Upper lobe of left lung (tissue), 4 donors: ENCODE results near the gene CMPK2.

Experiments used
- EP300 ChIP-seq, 4 donors: sonication (generic); formaldehyde crosslinking; IDR thresholded peaks; one replicate each; pipeline ENCODE4 v1.5.1; 2017; ENCODE audit warnings: antibody characterized with exemption in 4 of 4, control low read depth in 2 of 4
- POLR2A ChIP-seq, 4 donors: fragments of 450-650 bp; IDR thresholded peaks; one replicate each; pipeline ENCODE4 v1.5.1; 2016 to 2017; ENCODE audit warnings: antibody characterized with exemption in 4 of 4, mild to moderate bottlenecking in 2 of 4
- POLR2AphosphoS5 ChIP-seq, 2 donors: sonication (generic); formaldehyde crosslinking; IDR thresholded peaks; one replicate each; pipeline ENCODE4 v1.5.1; 2017; ENCODE audit warnings: antibody characterized with exemption in 2 of 2
- TF ChIP-seq, protein P1 (sequence below), 6 experiments: fragments of 450-650 bp in 4 of 6; fragments of 200-600 bp in 2 of 6; sonication (generic) in 2 of 6; IDR thresholded peaks; one replicate each; pipeline ENCODE4 v1.5.1; 2016 to 2019; ENCODE audit warnings: antibody characterized with exemption in 6 of 6

- TF ChIP-seq, protein P1, sequence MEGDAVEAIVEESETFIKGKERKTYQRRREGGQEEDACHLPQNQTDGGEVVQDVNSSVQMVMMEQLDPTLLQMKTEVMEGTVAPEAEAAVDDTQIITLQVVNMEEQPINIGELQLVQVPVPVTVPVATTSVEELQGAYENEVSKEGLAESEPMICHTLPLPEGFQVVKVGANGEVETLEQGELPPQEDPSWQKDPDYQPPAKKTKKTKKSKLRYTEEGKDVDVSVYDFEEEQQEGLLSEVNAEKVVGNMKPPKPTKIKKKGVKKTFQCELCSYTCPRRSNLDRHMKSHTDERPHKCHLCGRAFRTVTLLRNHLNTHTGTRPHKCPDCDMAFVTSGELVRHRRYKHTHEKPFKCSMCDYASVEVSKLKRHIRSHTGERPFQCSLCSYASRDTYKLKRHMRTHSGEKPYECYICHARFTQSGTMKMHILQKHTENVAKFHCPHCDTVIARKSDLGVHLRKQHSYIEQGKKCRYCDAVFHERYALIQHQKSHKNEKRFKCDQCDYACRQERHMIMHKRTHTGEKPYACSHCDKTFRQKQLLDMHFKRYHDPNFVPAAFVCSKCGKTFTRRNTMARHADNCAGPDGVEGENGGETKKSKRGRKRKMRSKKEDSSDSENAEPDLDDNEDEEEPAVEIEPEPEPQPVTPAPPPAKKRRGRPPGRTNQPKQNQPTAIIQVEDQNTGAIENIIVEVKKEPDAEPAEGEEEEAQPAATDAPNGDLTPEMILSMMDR (IDR thresholded peaks at IDR 0.05): no peak
- no peak for TF ChIP-seq POLR2A (IDR thresholded peaks at IDR 0.05)
- no peak for TF ChIP-seq POLR2AphosphoS5 (IDR thresholded peaks at IDR 0.05)
- TF ChIP-seq EP300 (IDR thresholded peaks at IDR 0.05): no peak
Observed at GRCh38 chr2:6814869-6815268, 50.8 kb downstream of the CMPK2 start.
